H54 (cell line): Measurements from ENCODE around the gene FGD5.
A peak's percentile ranks its signal among the peaks of the same experiment; 100 is the strongest.

Experiments
- DNase-seq: peaks from one replicate; pipeline ENCODE4 v3.0.0; 2011; ENCODE audit warnings: low spot score, mixed read lengths; ENCODE audit not compliant: insufficient read length
- FAIRE-seq: peaks from 3 replicates; lab custom pipeline; 2011; peaks lifted over from hg19 to GRCh38; lab: Jason Lieb, UNC
- POLR2A ChIP-seq: IDR thresholded peaks from 2 replicates; pipeline ENCODE4 v1.6.1; 2011; ENCODE audit warnings: low read depth, mild to moderate bottlenecking, low read length

The FGD5 gene

GRCh38 chr3:14784087-14784681, 34.6 kb upstream of the FGD5 start:
- no peak for TF ChIP-seq POLR2A
- DNase-seq: no peak
- FAIRE-seq: no peak

DNA sequence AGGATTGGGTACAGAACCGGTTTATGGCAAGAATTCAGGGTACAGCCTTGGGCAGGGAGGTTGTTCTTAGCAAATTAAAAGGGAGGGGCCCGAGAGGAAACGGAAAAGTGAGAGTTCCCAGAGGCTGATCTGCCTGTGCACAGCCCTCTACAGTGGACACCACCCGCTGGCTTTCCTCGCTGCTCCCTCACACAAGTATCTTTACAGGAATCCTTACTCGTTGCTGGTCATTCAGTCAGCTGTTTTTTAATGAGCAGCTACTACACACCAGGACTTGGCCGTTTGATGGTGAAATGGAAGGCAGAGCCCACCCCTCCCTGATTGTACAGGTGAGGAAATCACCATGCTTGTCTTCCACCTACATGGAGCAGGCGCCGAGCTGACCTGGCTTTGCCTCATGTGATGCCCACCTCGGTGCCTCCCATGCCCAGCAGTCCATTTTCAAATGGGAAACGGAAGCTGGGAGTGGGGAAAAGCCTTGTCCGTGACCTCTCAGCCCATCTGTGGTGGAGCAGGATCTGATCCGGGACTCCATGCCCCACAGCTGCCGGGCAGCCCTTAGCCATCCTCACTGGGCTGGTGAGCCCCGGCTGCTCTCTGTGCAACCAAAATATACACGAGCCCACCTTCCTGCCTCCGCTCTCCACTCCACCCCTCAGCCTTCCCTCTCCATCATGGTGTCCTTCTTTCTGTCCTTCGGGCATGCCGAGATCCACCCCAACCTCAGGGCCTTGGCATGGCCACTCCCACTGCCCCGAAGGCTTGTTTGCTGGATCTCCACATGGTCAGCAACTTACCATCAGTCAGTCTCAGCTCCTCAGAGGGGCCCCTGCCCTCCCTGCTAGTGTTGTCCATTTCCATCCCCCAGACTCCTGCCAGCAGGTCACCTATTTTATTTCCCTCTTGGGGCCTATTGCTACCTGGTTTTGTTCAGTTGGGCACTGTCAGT, 33.3 kb upstream of the FGD5 start:
- FAIRE-seq (no peak), DNase-seq (no peak)
- TF ChIP-seq POLR2A: no peak

- DNase-seq (no peak), FAIRE-seq (no peak)
- TF ChIP-seq POLR2A: no peak
These were observed 32.4 kb upstream of the FGD5 start for GRCh38 chr3:14786369-14786768.

- TF ChIP-seq POLR2A: no peak
- FAIRE-seq (no peak), DNase-seq (no peak)
These were observed 31.1 kb upstream of the FGD5 start for GRCh38 chr3:14787630-14788029.

DNA sequence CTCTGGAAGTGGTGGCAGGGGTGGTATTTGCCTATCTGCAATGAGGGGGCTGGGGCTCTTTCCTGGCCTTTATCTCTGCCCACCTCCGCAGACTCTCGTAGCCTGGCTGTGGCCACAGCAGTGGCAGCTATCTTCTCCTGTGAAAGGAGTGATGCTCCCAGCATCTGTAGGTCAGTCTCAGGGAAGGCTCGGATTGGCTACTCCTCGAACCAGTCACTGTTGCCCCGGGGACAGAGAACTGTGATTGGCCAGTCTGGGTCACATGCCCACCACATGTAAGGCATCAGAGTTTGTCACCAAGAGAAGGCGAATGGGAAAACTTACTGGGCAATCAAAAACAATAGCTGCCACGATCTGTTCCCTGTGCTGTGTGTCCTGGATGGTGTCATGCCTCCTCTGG, 30.1 kb upstream of the FGD5 start:
- FAIRE-seq (no peak), DNase-seq (no peak)
- TF ChIP-seq POLR2A: no peak

DNA sequence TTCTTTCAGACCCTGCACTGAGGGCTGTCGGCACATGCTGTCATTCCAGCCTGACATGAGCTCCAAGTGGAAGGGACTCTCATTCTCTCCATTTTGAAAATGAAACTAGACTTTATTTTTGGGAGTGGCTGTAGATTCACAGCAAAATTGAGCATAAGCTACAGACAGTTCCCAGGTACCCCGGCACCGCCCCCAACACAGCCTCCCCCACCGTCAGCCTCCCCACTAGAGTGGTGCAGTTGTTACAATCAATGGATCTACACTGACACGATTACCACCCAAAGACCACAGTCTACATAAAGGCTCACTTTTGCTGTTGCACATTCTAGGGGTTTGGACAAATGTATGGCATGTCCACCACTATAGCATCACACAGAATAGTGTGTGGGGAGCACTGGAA, 29.5 kb upstream of the FGD5 start:
- FAIRE-seq (no peak), DNase-seq (no peak)
- TF ChIP-seq POLR2A: no peak

DNA sequence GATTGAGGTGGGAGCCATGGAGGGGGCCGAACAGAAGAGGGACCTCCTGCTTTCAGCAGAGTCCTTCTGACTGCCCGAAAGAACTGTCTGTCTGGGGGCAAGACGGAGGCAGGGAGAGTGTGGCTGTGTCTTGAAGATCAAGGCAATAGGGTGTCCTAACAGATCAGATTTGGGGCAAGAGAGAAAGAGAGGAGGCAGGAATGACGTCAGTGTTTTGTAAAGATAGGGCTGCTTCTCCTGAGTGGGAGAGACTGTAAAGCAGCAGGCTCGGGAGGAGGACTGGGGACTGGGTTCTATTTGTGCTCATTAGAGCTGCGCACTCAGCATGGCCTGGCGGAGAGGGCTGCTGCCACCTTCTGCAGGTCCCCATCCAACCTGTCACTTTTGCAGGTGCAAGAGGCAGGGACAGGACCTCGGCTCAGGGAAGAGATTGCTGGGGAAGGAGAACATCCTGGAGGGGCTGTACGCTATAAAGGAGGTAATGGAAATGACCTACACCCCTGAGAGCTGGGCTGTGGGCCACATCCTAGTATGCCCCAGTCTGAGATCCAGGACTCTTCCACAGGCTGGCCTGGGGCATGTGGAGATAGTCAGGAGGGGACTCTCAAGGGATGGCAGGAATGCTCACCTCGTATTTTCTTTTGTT, 29.0 kb upstream of the FGD5 start:
- TF ChIP-seq POLR2A: no peak
- FAIRE-seq: no peak

DNA sequence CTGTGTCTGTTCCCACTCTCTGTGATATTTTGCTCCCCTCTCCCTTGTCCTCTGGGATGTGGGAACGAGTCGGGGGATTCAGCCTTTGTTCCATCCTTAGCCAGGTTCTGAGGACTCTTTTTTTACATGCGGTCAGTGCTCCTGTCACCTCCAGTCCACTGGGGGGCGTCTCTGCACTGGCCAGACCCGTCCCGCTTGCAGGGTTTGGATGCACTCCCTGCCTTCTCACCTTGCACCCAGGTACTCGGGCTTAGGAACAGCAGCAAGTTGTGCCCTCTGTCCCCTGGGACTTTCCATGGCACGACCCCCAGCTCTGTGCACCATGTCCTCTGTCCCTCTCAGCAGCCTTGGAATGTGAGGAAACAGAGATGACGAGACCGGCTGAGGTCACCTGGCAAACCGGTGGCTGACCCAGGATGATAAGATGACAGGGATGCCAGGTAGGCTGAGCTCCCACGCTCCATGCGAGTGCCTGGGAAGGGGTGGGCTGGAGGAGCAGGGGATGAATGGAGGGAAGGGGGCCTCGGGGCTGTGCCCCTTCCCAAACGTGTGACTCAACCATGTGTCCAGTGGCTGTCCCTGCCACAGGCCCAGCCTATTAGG, 27.3 kb upstream of the FGD5 start:
- no peak for FAIRE-seq
- no peak for TF ChIP-seq POLR2A
- DNase-seq: peak; percentile 69

More for the DNA sequence above, 29.0 kb upstream of the FGD5 start:
- DNase-seq: no peak

DNA sequence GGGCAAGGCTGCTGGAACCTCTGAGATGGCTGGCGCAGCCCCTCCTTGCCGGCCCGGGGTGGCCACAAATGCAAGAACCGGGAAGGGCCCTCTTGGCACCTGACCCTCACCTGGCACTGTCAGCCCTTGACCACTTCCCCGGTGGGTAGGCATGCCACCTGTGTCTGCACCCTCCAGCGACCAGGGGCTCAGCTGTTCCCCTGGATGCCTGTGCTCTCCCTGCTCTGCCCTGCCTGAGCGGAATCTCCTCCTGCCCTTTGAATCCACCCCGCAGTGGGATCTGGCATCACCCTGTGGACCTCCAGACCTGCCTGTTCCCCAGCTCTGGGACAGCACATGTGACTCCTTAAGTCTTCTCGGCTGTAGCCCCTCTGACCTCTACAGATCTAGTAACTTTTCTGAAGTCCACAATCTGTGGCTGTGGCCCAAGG, 26.1 kb upstream of the FGD5 start:
- no peak for DNase-seq
- no peak for TF ChIP-seq POLR2A
- FAIRE-seq: no peak

DNA sequence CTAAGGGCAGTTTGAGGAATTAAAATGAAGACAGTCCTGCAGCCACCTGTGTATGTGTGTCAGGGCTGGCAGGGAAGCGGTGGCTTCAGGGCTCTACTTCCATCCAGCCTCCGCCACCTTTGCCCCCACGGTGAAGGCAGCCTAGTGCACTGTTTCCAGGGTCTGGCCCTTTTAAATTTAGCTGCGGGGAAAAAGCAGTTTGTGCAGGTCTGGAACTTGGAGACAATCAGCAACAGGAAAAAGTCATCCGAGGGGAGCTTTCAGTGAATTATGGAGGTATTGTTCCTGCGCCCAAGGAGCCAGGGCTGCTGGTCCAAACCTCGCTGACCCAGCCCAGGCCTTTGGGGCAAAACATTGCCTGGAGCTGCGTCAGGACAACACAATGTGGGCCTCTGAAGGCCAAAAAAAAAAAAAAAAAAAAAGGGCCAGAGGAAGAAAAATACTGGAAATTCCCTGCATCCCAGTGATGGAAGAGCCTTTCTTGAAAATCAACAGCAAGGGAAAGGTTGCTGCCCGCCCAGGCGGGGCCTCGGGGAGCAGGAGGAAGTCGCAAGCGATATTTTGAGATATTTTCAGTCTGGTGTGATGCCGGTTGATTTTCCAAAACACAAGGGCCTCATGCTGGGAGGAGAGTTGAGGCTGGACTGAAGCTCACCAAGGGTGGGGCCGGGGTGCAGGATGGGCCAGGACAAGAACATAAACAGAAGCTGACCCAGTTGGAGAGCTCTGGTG, 25.5 kb upstream of the FGD5 start:
- no peak for TF ChIP-seq POLR2A
- no peak for DNase-seq
- FAIRE-seq: no peak

GRCh38 chr3:14793858-14794234, 24.9 kb upstream of the FGD5 start:
- no peak for TF ChIP-seq POLR2A
- no peak for DNase-seq
- no peak for FAIRE-seq

GRCh38 chr3:14794435-14794834, 24.3 kb upstream of the FGD5 start:
- no peak for TF ChIP-seq POLR2A
- no peak for FAIRE-seq
- no peak for DNase-seq

GRCh38 chr3:14795996-14796395, 22.8 kb upstream of the FGD5 start:
- no peak for TF ChIP-seq POLR2A
- no peak for DNase-seq
- no peak for FAIRE-seq
